Gastrocnemius medialis (tissue), 4 donors: ENCODE measurements around the gene GALNT18.

Experiments
- CTCF ChIP-seq, 5 experiments: fragments of 450-650 bp in 3 of 5; fragments of 200-600 bp in 2 of 5; sonication (generic) in 2 of 5; IDR thresholded peaks in 4 of 5; conservative IDR thresholded peaks in 1 of 5; 1 replicate in 4 of 5; 2 replicates in 1 of 5; pipeline ENCODE4 v1.5.1; 2016 to 2019; ENCODE audit warnings: antibody characterized with exemption in 5 of 5, mild to moderate bottlenecking in 3 of 5, moderate library complexity in 3 of 5
- POLR2A ChIP-seq, 2 donors: fragments of 450-650 bp; IDR thresholded peaks; one replicate each; pipeline ENCODE4 v1.6.1; 2017; ENCODE audit warnings: antibody characterized with exemption in 2 of 2, mild to moderate bottlenecking in 2 of 2, moderate library complexity in 2 of 2

GRCh38 chr11:11413776-11414175 lies 208.0 kb downstream of the GALNT18 start:
- TF ChIP-seq CTCF (IDR thresholded peaks at IDR 0.05 in 4 of 5, conservative IDR thresholded peaks at IDR 0.05 in 1 of 5) (no peak), POLR2A (IDR thresholded peaks at IDR 0.05) (no peak)
